ENCODE results near the gene LYZ. TPM values are rescaled to one million over a fixed set of nuclear protein-coding genes. Genes with fewer than 3 reads are reported as not detected.

Gene LYZ
- total RNA-seq, 1 donor, result 8.3 TPM

- TF ChIP-seq CTCF (IDR thresholded peaks at IDR 0.05; ENCODE audit: extremely low read depth, low read depth, low read length), result no peak
- H2AFZ ChIP-seq (ENCODE audit: low read length), result no peak overlapping the region
- no peaks in the 10 kb centered on the region for H3K79me2 ChIP-seq (ENCODE audit: insufficient read depth, low read length)
- no peak overlapping the region for H3K27ac ChIP-seq (ENCODE audit: low read depth, low read length)
- H3K27me3 ChIP-seq (ENCODE audit: insufficient read depth, low read length), result peaks cover 22% of the 10 kb centered on the region
- H3K4me3 ChIP-seq (ENCODE audit: insufficient read depth, low read length), result no peak overlapping the region
- H3K36me3 ChIP-seq (ENCODE audit: insufficient read depth, low read length), result no peaks in the 10 kb centered on the region
- no peak overlapping the region for H3K4me2 ChIP-seq (ENCODE audit: insufficient read depth, low read length)
- DNase-seq (ENCODE audit: insufficient read length, low spot score, missing footprints), result no peak
- no peaks in the 10 kb centered on the region for H4K20me1 ChIP-seq (ENCODE audit: insufficient read depth, low read length)
- no peaks in the 10 kb centered on the region for H3K4me1 ChIP-seq (ENCODE audit: insufficient read depth, low read length)
- no peaks in the 10 kb centered on the region for H3K9me3 ChIP-seq (ENCODE audit: low read depth, low read length)
Measured at GRCh38 chr12:69338936-69339335, 9.2 kb upstream of the LYZ start.

GRCh38 chr12:69339999-69340398 is 8.2 kb upstream of the LYZ start:
- DNase-seq (ENCODE audit: insufficient read length, low spot score, missing footprints), result no peak
- Histone ChIP-seq H2AFZ (ENCODE audit: low read length) (no peak overlapping the region), H3K4me1 (ENCODE audit: insufficient read depth, low read length) (no peaks in the 10 kb centered on the region), H3K27me3 (ENCODE audit: insufficient read depth, low read length) (peaks cover 13% of the 10 kb centered on the region), H3K4me3 (ENCODE audit: insufficient read depth, low read length) (no peak overlapping the region), H3K9me3 (ENCODE audit: low read depth, low read length) (no peaks in the 10 kb centered on the region), H3K36me3 (ENCODE audit: insufficient read depth, low read length) (no peaks in the 10 kb centered on the region), H3K27ac (ENCODE audit: low read depth, low read length) (no peak overlapping the region), H3K79me2 (ENCODE audit: insufficient read depth, low read length) (no peaks in the 10 kb centered on the region), H4K20me1 (ENCODE audit: insufficient read depth, low read length) (no peaks in the 10 kb centered on the region), H3K4me2 (ENCODE audit: insufficient read depth, low read length) (no peak overlapping the region)
- TF ChIP-seq CTCF (IDR thresholded peaks at IDR 0.05; ENCODE audit: extremely low read depth, low read depth, low read length), result no peak

GRCh38 chr12:69341328-69341727 is 6.9 kb upstream of the LYZ start:
- DNase-seq (ENCODE audit: insufficient read length, low spot score, missing footprints), result no peak
- no peak overlapping the region for H2AFZ ChIP-seq (ENCODE audit: low read length)
- TF ChIP-seq CTCF (IDR thresholded peaks at IDR 0.05; ENCODE audit: extremely low read depth, low read depth, low read length), result no peak
- no peaks in the 10 kb centered on the region for H4K20me1 ChIP-seq (ENCODE audit: insufficient read depth, low read length)
- H3K9me3 ChIP-seq (ENCODE audit: low read depth, low read length), result no peaks in the 10 kb centered on the region
- no peak overlapping the region for H3K4me2 ChIP-seq (ENCODE audit: insufficient read depth, low read length)
- peaks cover 13% of the 10 kb centered on the region for H3K27me3 ChIP-seq (ENCODE audit: insufficient read depth, low read length)
- H3K36me3 ChIP-seq (ENCODE audit: insufficient read depth, low read length), result no peaks in the 10 kb centered on the region
- H3K4me3 ChIP-seq (ENCODE audit: insufficient read depth, low read length), result no peak overlapping the region
- no peaks in the 10 kb centered on the region for H3K79me2 ChIP-seq (ENCODE audit: insufficient read depth, low read length)
- no peaks in the 10 kb centered on the region for H3K4me1 ChIP-seq (ENCODE audit: insufficient read depth, low read length)
- H3K27ac ChIP-seq (ENCODE audit: low read depth, low read length), result no peak overlapping the region

- no peak for TF ChIP-seq CTCF (IDR thresholded peaks at IDR 0.05; ENCODE audit: extremely low read depth, low read depth, low read length)
- Histone ChIP-seq H3K27ac (ENCODE audit: low read depth, low read length) (no peak overlapping the region), H4K20me1 (ENCODE audit: insufficient read depth, low read length) (no peaks in the 10 kb centered on the region), H3K4me3 (ENCODE audit: insufficient read depth, low read length) (no peak overlapping the region), H3K79me2 (ENCODE audit: insufficient read depth, low read length) (no peaks in the 10 kb centered on the region), H3K27me3 (ENCODE audit: insufficient read depth, low read length) (peaks cover 13% of the 10 kb centered on the region), H3K4me2 (ENCODE audit: insufficient read depth, low read length) (no peak overlapping the region), H2AFZ (ENCODE audit: low read length) (no peak overlapping the region), H3K4me1 (ENCODE audit: insufficient read depth, low read length) (no peaks in the 10 kb centered on the region), H3K36me3 (ENCODE audit: insufficient read depth, low read length) (no peaks in the 10 kb centered on the region), H3K9me3 (ENCODE audit: low read depth, low read length) (no peaks in the 10 kb centered on the region)
- DNase-seq (ENCODE audit: insufficient read length, low spot score, missing footprints), result peak; percentile 62
Measured at GRCh38 chr12:69342421-69342820, 5.8 kb upstream of the LYZ start.
